H9 (cell line): ENCODE data around the gene APP. TPM values are rescaled to one million over a fixed set of nuclear protein-coding genes. Genes with fewer than 3 reads are reported as not detected.

ENCODE experiments used
- DNase-seq: peaks from one replicate; pipeline ENCODE4 v3.0.0-alpha.2; 2017
- H2AFZ ChIP-seq: one replicate; pipeline ENCODE4 v1.6.1; 2013; ENCODE audit warnings: mild to moderate bottlenecking, low read length, control low read depth, moderate library complexity
- H2AK5ac ChIP-seq: 2 replicates; pipeline ENCODE4 v1.6.1; 2013; ENCODE audit warnings: low read length, control low read depth, mixed read lengths; ENCODE audit not compliant: insufficient read length
- H2BK120ac ChIP-seq: one replicate; pipeline ENCODE4 v1.6.1; 2013; ENCODE audit warnings: low read depth, mild to moderate bottlenecking, low read length, control low read depth, inconsistent platforms; ENCODE audit not compliant: poor library complexity, severe bottlenecking
- H2BK12ac ChIP-seq: 2 replicates; pipeline ENCODE4 v1.6.1; 2013; ENCODE audit warnings: low read length, control low read depth, mixed read lengths, low read depth; ENCODE audit not compliant: insufficient read length
- H2BK15ac ChIP-seq: 2 replicates; pipeline ENCODE4 v1.6.1; 2013; ENCODE audit warnings: low read depth, low read length, control low read depth
- H2BK20ac ChIP-seq: one replicate; pipeline ENCODE4 v1.6.1; 2013; ENCODE audit warnings: low read depth, mild to moderate bottlenecking, low read length, control low read depth, inconsistent platforms; ENCODE audit not compliant: poor library complexity, severe bottlenecking
- H2BK5ac ChIP-seq: 2 replicates; pipeline ENCODE4 v1.6.1; 2013; ENCODE audit warnings: low read length, control low read depth, mixed read lengths; ENCODE audit not compliant: insufficient read length
- H3K14ac ChIP-seq: 2 replicates; pipeline ENCODE4 v1.6.1; 2013; ENCODE audit warnings: low read length, control low read depth; ENCODE audit not compliant: insufficient read depth
- H3K18ac ChIP-seq: 2 replicates; pipeline ENCODE4 v1.6.1; 2013; ENCODE audit warnings: low read depth, mild to moderate bottlenecking, mixed read lengths, low read length, control low read depth; ENCODE audit not compliant: insufficient read length
- H3K23ac ChIP-seq: 2 replicates; pipeline ENCODE4 v1.6.1; 2013; ENCODE audit warnings: low read length, control low read depth, mixed read lengths, low read depth; ENCODE audit not compliant: insufficient read length
- H3K23me2 ChIP-seq: 2 replicates; pipeline ENCODE4 v1.6.1; 2013; ENCODE audit warnings: low read depth, mild to moderate bottlenecking, mixed read lengths, low read length, control low read depth; ENCODE audit not compliant: insufficient read length, poor library complexity, severe bottlenecking
- H3K27ac ChIP-seq: 2 replicates; pipeline ENCODE4 v1.5.1; 2013; ENCODE audit warnings: low read length, control low read depth, mixed read lengths, low read depth; ENCODE audit not compliant: insufficient read length
- H3K27me3 ChIP-seq: 2 replicates; pipeline ENCODE4 v1.6.1; 2013; ENCODE audit warnings: low read length, control low read depth, inconsistent platforms; ENCODE audit not compliant: insufficient read depth
- H3K4ac ChIP-seq: 2 replicates; pipeline ENCODE4 v1.6.1; 2013; ENCODE audit warnings: low read depth, mild to moderate bottlenecking, control low read depth, inconsistent platforms, low read length, moderate library complexity
- H3K4me1 ChIP-seq: 2 replicates; pipeline ENCODE4 v1.6.1; 2013; ENCODE audit warnings: low read length, control low read depth, inconsistent platforms; ENCODE audit not compliant: insufficient read depth
- H3K4me2 ChIP-seq: 2 replicates; pipeline ENCODE4 v1.6.1; 2013; ENCODE audit warnings: low read length, control low read depth, mixed read lengths; ENCODE audit not compliant: insufficient read length, insufficient read depth
- H3K56ac ChIP-seq: 2 replicates; pipeline ENCODE4 v1.6.1; 2013; ENCODE audit warnings: low read depth, mild to moderate bottlenecking, mixed read lengths, low read length, control low read depth; ENCODE audit not compliant: insufficient read length
- H3K79me1 ChIP-seq: 2 replicates; pipeline ENCODE4 v1.6.1; 2013; ENCODE audit warnings: low read depth, mild to moderate bottlenecking, moderate library complexity, low read length, control low read depth, inconsistent platforms; ENCODE audit not compliant: insufficient read depth, poor library complexity, severe bottlenecking
- H3K79me2 ChIP-seq: 2 replicates; pipeline ENCODE4 v1.6.1; 2013; ENCODE audit warnings: low read length, control low read depth, inconsistent platforms; ENCODE audit not compliant: insufficient read depth
- H3K9ac ChIP-seq: 2 replicates; pipeline ENCODE4 v1.6.1; 2013; ENCODE audit warnings: low read length, control low read depth, mixed read lengths; ENCODE audit not compliant: insufficient read length; ENCODE audit errors: extremely low read depth
- H3K9me3 ChIP-seq: one replicate; pipeline ENCODE4 v1.6.1; 2013; ENCODE audit warnings: low read depth, low read length, inconsistent platforms; ENCODE audit not compliant: control insufficient read depth
- H3T11ph ChIP-seq: one replicate; pipeline ENCODE4 v1.6.1; 2013; ENCODE audit warnings: mild to moderate bottlenecking, low read length, control low read depth, inconsistent platforms
- H4K20me1 ChIP-seq: one replicate; pipeline ENCODE4 v1.6.1; 2013; ENCODE audit not compliant: control insufficient read depth, insufficient read length, insufficient read depth
- H4K5ac ChIP-seq: 2 replicates; pipeline ENCODE4 v1.6.1; 2013; ENCODE audit warnings: low read depth, mild to moderate bottlenecking, mixed read lengths, low read length, control low read depth; ENCODE audit not compliant: insufficient read length
- H4K8ac ChIP-seq: replicated peaks from 2 replicates; pipeline ENCODE4 v1.6.1; 2013; ENCODE audit warnings: low read length, control low read depth, mixed read lengths, low read depth; ENCODE audit not compliant: insufficient read length
- H4K91ac ChIP-seq: 2 replicates; pipeline ENCODE4 v1.6.1; 2013; ENCODE audit warnings: low read depth, mild to moderate bottlenecking, moderate library complexity, mixed read lengths, low read length, control low read depth; ENCODE audit not compliant: insufficient read length
- H3K27ac Mint-ChIP-seq, 3 experiments: 2 replicates in 2 of 3; 3 replicates in 1 of 3; pipeline ENCODE4 v1.8.0; 2020 to 2021; ENCODE audit warnings: mixed read lengths in 3 of 3, mild to moderate bottlenecking in 1 of 3, moderate library complexity in 1 of 3
- H3K27me3 Mint-ChIP-seq: 2 replicates; pipeline ENCODE4 v1.8.0; 2021; ENCODE audit warnings: low read depth, mild to moderate bottlenecking, moderate library complexity, mixed read lengths
- H3K36me3 Mint-ChIP-seq, 3 experiments: 2 replicates in 2 of 3; 3 replicates in 1 of 3; pipeline ENCODE4 v1.8.0; 2020 to 2021; ENCODE audit warnings: low read depth in 3 of 3, mixed read lengths in 3 of 3; ENCODE audit not compliant: insufficient read depth in 1 of 3
- H3K4me1 Mint-ChIP-seq, 2 experiments: 2 replicates each; pipeline ENCODE4 v1.8.0; 2020; ENCODE audit warnings: mixed read lengths in 2 of 2
- H3K4me3 Mint-ChIP-seq, 2 experiments: 2 replicates in 1 of 2; 3 replicates in 1 of 2; pipeline ENCODE4 v1.8.0; 2020 to 2021; ENCODE audit warnings: mild to moderate bottlenecking in 2 of 2, mixed read lengths in 2 of 2, moderate library complexity in 1 of 2
- H3K9me3 Mint-ChIP-seq, 2 experiments: 2 replicates in 1 of 2; 3 replicates in 1 of 2; pipeline ENCODE4 v1.8.0; 2020; ENCODE audit warnings: mild to moderate bottlenecking in 2 of 2, mixed read lengths in 2 of 2, moderate library complexity in 1 of 2
- CTCF ChIP-seq: fragments of 200-600 bp; sonication (generic); conservative IDR thresholded peaks from 3 replicates; pipeline ENCODE4 v1.8.0; 2021; ENCODE audit warnings: antibody characterized with exemption, mild to moderate bottlenecking
- WGBS: extraction: QIAGEN DNeasy Blood & Tissue Kit; methylation state at CpG from one replicate; pipeline ENCODE4 v1.1.7; 2013; ENCODE audit warnings: missing lambda C conversion rate, low lambda C conversion rate, mixed read lengths; ENCODE audit not compliant: insufficient read length; ENCODE audit errors: extremely low coverage; 5-methylcytosine and 5-hydroxymethylcytosine counted together
- total RNA-seq: library from RNA; stranded (reverse); gene quantifications from 2 replicates; pipeline ENCODE4 v1.2.1, GENCODE V29; 2021

The APP gene
- total RNA-seq, 1 experiment from 2014 or later: 380 TPM

DNA sequence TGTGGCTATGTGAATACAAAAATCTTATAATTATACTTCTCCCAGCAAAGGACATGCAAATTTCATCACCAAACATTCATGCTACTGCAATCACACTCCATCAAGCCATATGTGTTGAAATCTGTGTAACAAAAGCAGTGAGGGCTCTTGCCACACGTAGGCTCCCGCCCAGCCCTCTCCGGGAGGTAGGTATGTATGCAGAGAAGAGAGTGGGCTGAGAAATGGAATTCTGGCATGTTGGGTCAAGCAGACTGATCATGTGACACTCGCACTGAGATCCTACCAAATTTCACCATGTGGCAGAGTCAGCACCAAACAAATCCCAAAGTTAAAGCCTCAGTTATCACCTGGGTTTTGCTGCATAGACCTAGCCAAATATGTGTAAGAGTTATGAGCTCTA, 49.7 kb downstream of the APP start:
- Histone ChIP-seq H2BK20ac (no peak overlapping the region), H3K23me2 (no peaks in the 10 kb centered on the region), H3K4ac (no peak overlapping the region), H3K27ac (no peak overlapping the region), H3K79me2 (peaks cover 28% of the 10 kb centered on the region), H4K91ac (no peak overlapping the region), H3K14ac (no peak overlapping the region), H2BK120ac (no peak overlapping the region), H4K20me1 (no peaks in the 10 kb centered on the region), H4K5ac (no peak overlapping the region), H3K27me3 (no peaks in the 10 kb centered on the region), H2AFZ (no peak overlapping the region), H2BK5ac (no peak overlapping the region), H3K4me2 (no peak overlapping the region), H2AK5ac (no peak overlapping the region), H3K4me1 (peaks cover 23% of the 10 kb centered on the region), H3K23ac (no peak overlapping the region), H3K9ac (no peak overlapping the region), H3K9me3 (no peaks in the 10 kb centered on the region), H2BK15ac (no peak overlapping the region), H4K8ac (no peak overlapping the region), H3K18ac (no peak overlapping the region), H3T11ph (no peak overlapping the region), H2BK12ac (no peak overlapping the region), H3K79me1 (peaks cover 10% of the 10 kb centered on the region), H3K56ac (no peak overlapping the region)
- Mint-ChIP-seq H3K4me1 (peaks cover 79 to 81% of the 10 kb centered on the region in 2 experiments), H3K27ac (peak overlapping the region; percentile 34 to 60 (median 49); a peak in 6 of 7 replicates), H3K27me3 (no peaks in the 10 kb centered on the region), H3K36me3 (no peaks in the 10 kb centered on the region), H3K9me3 (no peaks in the 10 kb centered on the region), H3K4me3 (no peak overlapping the region)
- DNase-seq: peak; percentile 64
- TF ChIP-seq CTCF: no peak
- WGBS: no CpG with 5 or more reads among the region's 4 CpGs
